ENCODE measurements around the gene RERE.

GRCh38 chr1:8426996-8427395, 390.4 kb downstream of the RERE start:
- TF ChIP-seq CTCF (conservative IDR thresholded peaks at IDR 0.05): no peak
- TF ChIP-seq EZH2 (IDR thresholded peaks at IDR 0.05; ENCODE audit: low read depth): no peak

Data from PC-9 (cell line).